Sigmoid colon (tissue), 7 donors: ENCODE measurements around the gene LUZP1. TPM values are rescaled to one million over a fixed set of nuclear protein-coding genes. Genes with fewer than 3 reads are reported as not detected.
A peak's percentile ranks its signal among the peaks of the same experiment; 100 is the strongest.

Experiments used
- DNase-seq: peaks from one replicate; pipeline ENCODE4 v3.0.0-alpha.2; 2019
- H3K27ac ChIP-seq, 4 donors: fragments of 200-600 bp; sonication (generic); one replicate each; pipeline ENCODE4 v1.5.1; 2016 to 2019; ENCODE audit warnings: mild to moderate bottlenecking in 1 of 4
- H3K27me3 ChIP-seq, 3 donors: fragments of 200-600 bp; sonication (generic); one replicate each; pipeline ENCODE4 v1.5.1; 2019; ENCODE audit warnings: mild to moderate bottlenecking in 1 of 3
- H3K36me3 ChIP-seq, 4 donors: fragments of 200-600 bp; sonication (generic); one replicate each; pipeline ENCODE4 v1.5.1; 2016 to 2019
- H3K4me1 ChIP-seq, 4 donors: fragments of 200-600 bp; sonication (generic); one replicate each; pipeline ENCODE4 v1.5.1; 2017 to 2019
- H3K4me3 ChIP-seq, 4 donors: fragments of 200-600 bp; sonication (generic); one replicate each; pipeline ENCODE4 v1.5.1; 2017 to 2019; ENCODE audit warnings: mild to moderate bottlenecking in 2 of 4, moderate library complexity in 1 of 4
- H3K9me3 ChIP-seq, 4 donors: fragments of 200-600 bp in 3 of 4; sonication (generic) in 3 of 4; one replicate each; pipeline versions ENCODE4 v1.5.1 to v1.6.1; 2013 to 2019
- EP300 ChIP-seq, 4 donors: sonication (generic); formaldehyde crosslinking; IDR thresholded peaks; one replicate each; pipeline ENCODE4 v1.6.1; 2017; ENCODE audit warnings: antibody characterized with exemption in 4 of 4
- POLR2A ChIP-seq, 2 donors: fragments of 450-650 bp; IDR thresholded peaks; one replicate each; pipeline ENCODE4 v1.6.1; 2016; ENCODE audit warnings: antibody characterized with exemption in 2 of 2, mild to moderate bottlenecking in 2 of 2, moderate library complexity in 2 of 2
- POLR2AphosphoS5 ChIP-seq, 4 donors: sonication (generic); formaldehyde crosslinking; IDR thresholded peaks; one replicate each; pipeline ENCODE4 v1.6.1; 2017; ENCODE audit warnings: antibody characterized with exemption in 4 of 4
- WGBS, 2 donors: extraction: QIAGEN DNeasy Blood & Tissue Kit; methylation state at CpG; one replicate each; pipeline ENCODE4 v1.1.7; 2013; 5-methylcytosine and 5-hydroxymethylcytosine counted together
- intact Hi-C: fragments of 100-400 bp; cut with DNase I; formaldehyde crosslinking; loops from one replicate; pipeline ENCODE4 v1.15.1; 2023
- polyA plus RNA-seq, 3 donors: library from polyadenylated mRNA; stranded (reverse); fragments of 200-250 nt; gene quantifications; one replicate each; pipeline ENCODE4 v1.2.3, GENCODE V29; 2013
- total RNA-seq, 4 donors: library from RNA; depleted of rRNA; stranded (reverse); fragments of >200 nt; gene quantifications; one replicate each; pipeline ENCODE4 v1.1.0, GENCODE V29; 2016
- TF ChIP-seq, protein P1 (sequence below), 4 experiments: fragments of 450-650 bp in 3 of 4; fragments of 200-600 bp in 1 of 4; IDR thresholded peaks; one replicate each; pipeline ENCODE4 v1.5.1; 2016 to 2019; ENCODE audit warnings: antibody characterized with exemption in 4 of 4, mild to moderate bottlenecking in 3 of 4, moderate library complexity in 2 of 4
- donor health status: healthy with polysubstance abuse.
- donor health status: Bipolar disorder and iron deficiency.
- donor health status: healthy.

The LUZP1 gene
- total and polyA plus RNA-seq, 7 donors = 6.0 to 20.9 (median 14.0) TPM

DNA sequence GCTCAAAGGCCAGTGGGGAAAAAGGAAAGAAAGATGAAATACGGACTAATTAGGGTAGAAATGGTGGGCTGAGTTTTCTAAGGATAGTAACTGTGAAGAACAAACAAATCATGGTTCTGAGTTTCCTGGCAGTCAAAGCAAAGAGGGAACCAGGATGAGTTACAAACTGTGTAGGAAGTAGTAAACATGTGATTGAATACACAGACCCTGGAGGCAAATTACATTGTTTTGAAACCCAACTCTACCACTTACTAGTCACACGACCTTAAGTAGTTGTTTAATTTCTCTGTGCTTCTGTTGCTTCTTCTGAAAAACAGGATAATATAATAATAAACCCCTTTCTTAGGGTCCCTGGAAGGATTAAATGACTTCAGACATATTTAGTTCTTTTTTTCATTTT lies 11.2 kb upstream of the LUZP1 start:
- intact Hi-C loops = loop anchor here (5.0 to 10.0 kb wide), 2 partner anchors 225 to 377 kb away; partner anchors contain the start of gene ID3
- WGBS, 2 donors = 83 to 88% methylated on average over 2 of the region's 2 CpGs
- no peak overlapping the region for H3K27ac ChIP-seq
- no peaks in the 10 kb centered on the region for H3K27me3 ChIP-seq
- H3K9me3 ChIP-seq = no peaks in the 10 kb centered on the region
- H3K4me3 ChIP-seq = no peak overlapping the region
- no peaks in the 10 kb centered on the region for H3K36me3 ChIP-seq
- H3K4me1 ChIP-seq = peaks cover 0 to 25% (median 20%) of the 10 kb centered on the region in 4 donors
- no peak for DNase-seq
- TF ChIP-seq POLR2AphosphoS5 (IDR thresholded peaks at IDR 0.05) (no peak), POLR2A (IDR thresholded peaks at IDR 0.05) (no peak), EP300 (IDR thresholded peaks at IDR 0.05) (no peak)
- TF ChIP-seq, protein P1, sequence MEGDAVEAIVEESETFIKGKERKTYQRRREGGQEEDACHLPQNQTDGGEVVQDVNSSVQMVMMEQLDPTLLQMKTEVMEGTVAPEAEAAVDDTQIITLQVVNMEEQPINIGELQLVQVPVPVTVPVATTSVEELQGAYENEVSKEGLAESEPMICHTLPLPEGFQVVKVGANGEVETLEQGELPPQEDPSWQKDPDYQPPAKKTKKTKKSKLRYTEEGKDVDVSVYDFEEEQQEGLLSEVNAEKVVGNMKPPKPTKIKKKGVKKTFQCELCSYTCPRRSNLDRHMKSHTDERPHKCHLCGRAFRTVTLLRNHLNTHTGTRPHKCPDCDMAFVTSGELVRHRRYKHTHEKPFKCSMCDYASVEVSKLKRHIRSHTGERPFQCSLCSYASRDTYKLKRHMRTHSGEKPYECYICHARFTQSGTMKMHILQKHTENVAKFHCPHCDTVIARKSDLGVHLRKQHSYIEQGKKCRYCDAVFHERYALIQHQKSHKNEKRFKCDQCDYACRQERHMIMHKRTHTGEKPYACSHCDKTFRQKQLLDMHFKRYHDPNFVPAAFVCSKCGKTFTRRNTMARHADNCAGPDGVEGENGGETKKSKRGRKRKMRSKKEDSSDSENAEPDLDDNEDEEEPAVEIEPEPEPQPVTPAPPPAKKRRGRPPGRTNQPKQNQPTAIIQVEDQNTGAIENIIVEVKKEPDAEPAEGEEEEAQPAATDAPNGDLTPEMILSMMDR (IDR thresholded peaks at IDR 0.05) = no peak

DNA sequence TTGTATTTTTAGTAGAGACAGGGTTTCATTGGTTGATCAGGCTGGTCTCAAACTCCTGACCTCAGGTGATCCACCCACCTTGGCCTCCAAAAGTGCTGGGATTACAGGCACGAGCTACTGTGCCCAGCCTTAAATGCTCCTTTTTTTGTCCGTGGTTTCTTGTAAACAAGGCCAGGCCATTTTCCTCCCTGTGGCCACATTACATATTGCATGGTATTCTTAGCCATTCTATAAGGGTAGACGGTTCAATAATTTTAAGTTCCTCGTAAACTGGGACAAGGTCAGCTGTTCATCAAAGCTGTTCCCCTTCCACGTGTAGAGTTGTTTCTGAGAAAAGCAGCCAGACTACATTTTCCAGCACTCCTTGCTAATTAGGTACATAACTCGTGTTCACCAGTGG lies 10.3 kb upstream of the LUZP1 start:
- Histone ChIP-seq H3K9me3 (no peaks in the 10 kb centered on the region), H3K4me3 (no peak overlapping the region), H3K36me3 (no peaks in the 10 kb centered on the region), H3K27me3 (no peaks in the 10 kb centered on the region), H3K27ac (peak overlapping the region in 3 of 4 donors; percentile 84 to 93 (median 91)), H3K4me1 (peaks cover 0 to 21% (median 17%) of the 10 kb centered on the region in 4 donors)
- no peak for DNase-seq
- 31 to 47% methylated on average over 6 of the region's 6 CpGs for WGBS, 2 donors
- no peak for TF ChIP-seq POLR2A (IDR thresholded peaks at IDR 0.05)
- no peak for TF ChIP-seq POLR2AphosphoS5 (IDR thresholded peaks at IDR 0.05)
- TF ChIP-seq, protein P1 (IDR thresholded peaks at IDR 0.05) = peak in 3 of 4 experiments; percentile 20 to 46 (median 41)
- no peak for TF ChIP-seq EP300 (IDR thresholded peaks at IDR 0.05)
- intact Hi-C loops = loop anchor here (5.0 to 10.0 kb wide), 2 partner anchors 226 to 378 kb away; partner anchors contain the start of gene ID3

DNA sequence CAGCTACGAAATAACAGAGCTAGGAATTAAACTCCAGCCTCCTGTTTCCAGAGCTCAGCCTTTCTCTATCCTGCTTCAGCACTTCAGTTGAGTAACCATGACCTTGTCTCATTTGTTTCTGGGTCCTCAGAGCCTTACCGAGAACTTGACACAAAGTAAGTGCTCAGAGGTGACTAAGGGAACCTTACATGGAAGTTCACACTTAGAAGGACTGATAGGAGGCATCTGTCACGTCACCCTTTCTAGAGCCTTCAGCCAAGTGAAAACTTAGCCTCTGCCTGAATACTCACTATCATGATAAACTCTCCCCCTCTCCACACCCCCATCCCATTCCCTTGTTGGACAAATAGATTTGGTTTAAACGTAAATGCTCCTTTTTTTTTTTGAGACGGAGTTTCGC lies 9.8 kb upstream of the LUZP1 start:
- Histone ChIP-seq H3K9me3 (no peaks in the 10 kb centered on the region), H3K27me3 (no peaks in the 10 kb centered on the region), H3K36me3 (no peaks in the 10 kb centered on the region), H3K27ac (peak overlapping the region; percentile 84 to 93 (median 90)), H3K4me1 (peaks cover 0 to 21% (median 17%) of the 10 kb centered on the region in 4 donors), H3K4me3 (peak overlapping the region; percentile 42 to 64 (median 56))
- TF ChIP-seq, protein P1 (IDR thresholded peaks at IDR 0.05) = no peak
- no peak for TF ChIP-seq POLR2AphosphoS5 (IDR thresholded peaks at IDR 0.05)
- no peak for TF ChIP-seq POLR2A (IDR thresholded peaks at IDR 0.05)
- TF ChIP-seq EP300 (IDR thresholded peaks at IDR 0.05) = no peak
- intact Hi-C loops = loop anchor here (5.0 to 10.0 kb wide), 2 partner anchors 226 to 379 kb away; partner anchors contain the start of gene ID3
- DNase-seq = no peak
- WGBS, 2 donors = 90% methylated on average over 6 of the region's 6 CpGs

DNA sequence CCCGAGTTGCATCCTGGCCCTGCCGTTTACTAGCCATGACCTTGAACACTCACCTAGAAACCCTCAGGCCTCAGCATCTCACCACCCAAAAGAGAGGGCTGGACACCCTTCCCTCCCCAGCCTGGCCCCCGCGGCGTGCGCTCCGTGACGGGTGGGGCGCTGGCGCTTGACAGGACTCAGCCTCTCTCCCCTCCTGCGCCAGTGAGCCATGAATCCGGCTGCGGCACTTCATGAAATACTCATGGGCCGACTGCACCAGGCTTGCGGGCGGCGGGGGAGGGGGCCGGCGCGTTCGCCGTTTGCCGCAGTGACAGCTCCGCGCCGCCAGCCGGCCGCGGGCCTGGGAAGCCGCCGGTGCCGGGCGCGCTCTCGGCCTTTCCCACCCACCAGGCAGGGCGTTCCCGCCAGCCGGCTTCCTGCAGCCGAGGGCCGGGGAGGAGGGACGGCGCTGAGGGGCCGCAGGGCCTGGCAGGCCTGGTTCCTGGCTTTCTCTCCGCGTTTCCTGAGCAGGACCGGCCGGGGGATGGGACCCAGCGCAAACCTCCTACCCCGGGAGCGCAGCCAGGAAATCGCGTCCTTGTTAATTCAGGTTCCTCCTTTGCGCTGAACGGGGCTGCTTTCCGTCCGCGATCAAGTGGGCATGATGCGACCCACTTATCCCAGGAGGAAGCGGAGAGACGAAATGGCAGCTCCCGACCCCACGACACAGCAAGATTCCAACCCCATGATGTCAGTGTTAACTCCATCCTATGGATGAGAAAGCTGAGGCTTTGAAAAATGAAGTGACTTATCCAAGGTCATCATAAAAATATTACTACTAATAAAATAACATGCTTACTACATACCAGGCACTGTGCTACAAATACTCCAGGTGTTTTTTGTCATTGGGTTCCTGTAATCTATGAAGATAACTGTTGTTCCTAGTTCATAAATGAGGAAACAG lies 9.1 kb upstream of the LUZP1 start:
- intact Hi-C loops = loop anchor here (1.0 to 10.0 kb wide), 3 partner anchors 9 to 380 kb away; partner anchors contain the start of genes ID3 and LUZP1
- H3K27ac ChIP-seq = peak overlapping the region; percentile 84 to 93 (median 90)
- peak; percentile 91 for DNase-seq
- no peaks in the 10 kb centered on the region for H3K9me3 ChIP-seq
- H3K4me1 ChIP-seq = peaks cover 0 to 21% (median 17%) of the 10 kb centered on the region in 4 donors
- TF ChIP-seq, protein P1 (IDR thresholded peaks at IDR 0.05) = peak in 2 of 4 experiments; percentile 17 to 40
- TF ChIP-seq EP300 (IDR thresholded peaks at IDR 0.05) = no peak
- peak; percentile 15 to 74 (median 52) for TF ChIP-seq POLR2AphosphoS5 (IDR thresholded peaks at IDR 0.05)
- no peaks in the 10 kb centered on the region for H3K36me3 ChIP-seq
- H3K27me3 ChIP-seq = no peaks in the 10 kb centered on the region
- H3K4me3 ChIP-seq = peak overlapping the region; percentile 42 to 64 (median 56)
- 1 to 2% methylated on average over 62 of the region's 62 CpGs for WGBS, 2 donors
